GM12891 (cell line): Measurements from ENCODE around the gene UQCRC1.

Experiments used
- POLR2A ChIP-seq: IDR thresholded peaks from 2 replicates; pipeline ENCODE4 v1.6.1; 2011; ENCODE audit warnings: low read depth, low read length, control low read depth
- POLR2AphosphoS5 ChIP-seq: IDR thresholded peaks from 2 replicates; pipeline ENCODE4 v1.6.1; 2011; ENCODE audit warnings: low read depth, low read length, control low read depth
- TAF1 ChIP-seq: IDR thresholded peaks from 2 replicates; pipeline ENCODE4 v1.6.1; 2011; ENCODE audit warnings: low read depth, low read length, control low read depth

DNA sequence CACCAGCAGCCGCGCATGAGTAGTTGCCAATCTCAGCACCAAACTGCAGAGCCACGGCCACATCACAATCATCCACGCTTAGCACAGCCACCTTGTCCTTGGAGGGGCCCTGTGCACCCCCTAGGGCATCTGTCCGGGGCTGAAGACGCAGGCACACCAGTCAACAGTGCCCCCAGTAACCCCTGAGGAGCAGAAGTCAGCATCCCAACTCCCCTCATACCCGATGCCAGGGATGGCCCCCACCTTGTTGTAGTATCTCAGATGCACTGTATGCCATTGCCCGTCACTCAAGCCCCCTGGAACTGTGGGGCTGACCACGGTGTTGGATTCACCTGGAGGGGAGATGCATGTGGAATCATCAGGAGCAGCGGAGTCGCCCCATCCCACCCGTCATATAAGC, 45.6 kb upstream of the UQCRC1 start:
- TF ChIP-seq POLR2A (no peak), TAF1 (no peak), POLR2AphosphoS5 (no peak)
